Activated CD4-positive, alpha-beta T cell treated with anti-CD3 and anti-CD28 coated beads, Interleukin-2, amount 10 ng/mL, durations not matched to agents 7 days and 5 days (primary cell): ENCODE results near the gene DEGS2. TPM values are rescaled to one million over a fixed set of nuclear protein-coding genes. Genes with fewer than 3 reads are reported as not detected.

ENCODE experiments used
- CTCF ChIA-PET: fragments of 350-600 bp; sonication (Branson Sonifier 250); formaldehyde crosslinking; loops from one replicate; lab custom pipeline; 2021; ENCODE audit warnings: antibody characterized with exemption; lab: Charles Lee
- POLR2A ChIA-PET: fragments of 350-600 bp; sonication (Branson Sonifier 250); formaldehyde crosslinking; loops from one replicate; lab custom pipeline; 2021; ENCODE audit warnings: antibody characterized with exemption; lab: Charles Lee
- DNase-seq: peaks from one replicate; pipeline ENCODE4 v3.0.0-alpha.2; 2020
- H3K27ac Mint-ChIP-seq: one replicate; pipeline ENCODE4 v1.8.0; 2021; ENCODE audit warnings: mild to moderate bottlenecking, moderate library complexity, mixed read lengths
- H3K27me3 Mint-ChIP-seq: one replicate; pipeline ENCODE4 v1.8.0; 2021; ENCODE audit warnings: mixed read lengths
- H3K36me3 Mint-ChIP-seq: one replicate; pipeline ENCODE4 v1.8.0; 2021; ENCODE audit warnings: low read depth, mixed read lengths
- H3K4me1 Mint-ChIP-seq: one replicate; pipeline ENCODE4 v1.8.0; 2021; ENCODE audit warnings: mixed read lengths
- H3K4me3 Mint-ChIP-seq: one replicate; pipeline ENCODE4 v1.8.0; 2021; ENCODE audit warnings: mild to moderate bottlenecking, moderate library complexity, mixed read lengths
- H3K9me3 Mint-ChIP-seq: one replicate; pipeline ENCODE4 v1.8.0; 2021; ENCODE audit warnings: mixed read lengths
- total RNA-seq, 2 experiments: library from RNA; stranded (reverse); gene quantifications; one replicate each; pipeline ENCODE4 v1.2.3, GENCODE V29; 2021

The DEGS2 gene
- total RNA-seq, 2 experiments from 2014 or later, result 0.15 to 0.23 TPM

GRCh38 chr14:100132903-100133510 is 26.4 kb downstream of the DEGS2 start:
- POLR2A ChIA-PET, result no interaction called here
- no peak overlapping the region for H3K27ac Mint-ChIP-seq
- no peak for DNase-seq
- CTCF ChIA-PET, result no interaction called here
- H3K9me3 Mint-ChIP-seq, result no peaks in the 10 kb centered on the region
- peaks cover 6% of the 10 kb centered on the region for H3K4me1 Mint-ChIP-seq
- peaks cover 85% of the 10 kb centered on the region for H3K36me3 Mint-ChIP-seq
- no peak overlapping the region for H3K4me3 Mint-ChIP-seq
- H3K27me3 Mint-ChIP-seq, result no peaks in the 10 kb centered on the region

DNA sequence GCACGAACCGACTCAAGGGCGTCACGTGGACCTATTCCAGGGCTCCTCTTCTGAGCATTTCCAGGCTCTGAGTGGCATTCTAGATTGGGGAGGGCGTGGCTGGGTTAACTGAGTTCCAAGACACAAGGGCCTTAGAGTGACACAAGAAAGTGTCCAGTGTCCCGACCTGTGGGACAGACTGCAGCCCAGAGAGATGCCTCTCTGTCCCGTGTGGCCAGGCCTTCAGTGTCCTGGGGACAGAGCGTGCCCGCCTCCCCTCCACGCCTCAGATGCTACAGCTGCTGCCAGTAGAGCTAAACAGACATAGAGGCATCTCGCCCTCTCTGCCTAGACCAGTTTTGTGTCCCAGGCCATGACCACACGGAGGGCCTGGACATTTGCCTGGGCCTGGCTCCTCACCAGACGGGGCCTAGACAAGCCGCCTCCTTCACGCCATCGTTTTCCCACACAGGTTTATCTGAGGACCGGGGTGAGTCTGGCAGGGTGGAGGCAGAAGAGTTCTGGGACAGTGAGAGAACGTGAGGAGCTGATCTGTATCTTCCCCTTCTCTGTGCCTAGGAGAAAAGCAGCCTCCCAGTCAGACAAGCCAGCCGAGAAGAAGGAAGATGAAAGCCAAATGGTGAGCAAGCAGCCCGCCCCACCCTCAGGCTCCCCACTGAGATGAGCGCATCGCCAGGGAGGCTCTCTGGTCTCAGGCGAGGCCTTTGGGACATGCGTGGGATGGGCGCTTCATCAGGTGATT is 27.1 kb downstream of the DEGS2 start:
- DNase-seq, result no peak
- Mint-ChIP-seq H3K27ac (peak overlapping the region; percentile 31), H3K9me3 (no peaks in the 10 kb centered on the region), H3K4me3 (no peak overlapping the region), H3K36me3 (peaks cover 87% of the 10 kb centered on the region), H3K27me3 (no peaks in the 10 kb centered on the region), H3K4me1 (peaks cover 8% of the 10 kb centered on the region)
- ChIA-PET POLR2A (no interaction called here), CTCF (interaction anchor here (0.6 to 1.5 kb wide), 3 partner anchors 10 to 166 kb away, joined by 3 to 8 read pairs (median 3); no protein-coding TSS in a partner anchor)

- ChIA-PET CTCF (interaction anchor here (0.6 to 1.5 kb wide), 4 partner anchors 9 to 88 kb away, joined by 3 to 8 read pairs (median 4); no protein-coding TSS in a partner anchor), POLR2A (no interaction called here)
- DNase-seq, result no peak
- Mint-ChIP-seq H3K27me3 (no peaks in the 10 kb centered on the region), H3K36me3 (peaks cover 83% of the 10 kb centered on the region), H3K4me3 (no peak overlapping the region), H3K9me3 (no peaks in the 10 kb centered on the region), H3K4me1 (peaks cover 8% of the 10 kb centered on the region), H3K27ac (peak overlapping the region; percentile 69)
These were observed 28.3 kb downstream of the DEGS2 start for GRCh38 chr14:100131181-100131580.

GRCh38 chr14:100130521-100130920 is 28.9 kb downstream of the DEGS2 start:
- no peak overlapping the region for H3K4me3 Mint-ChIP-seq
- CTCF ChIA-PET, result interaction anchor here (1.2 to 1.5 kb wide), 3 partner anchors 10 to 87 kb away, joined by 3 to 8 read pairs (median 4); no protein-coding TSS in a partner anchor
- no peaks in the 10 kb centered on the region for H3K27me3 Mint-ChIP-seq
- no peak for DNase-seq
- H3K27ac Mint-ChIP-seq, result no peak overlapping the region
- H3K4me1 Mint-ChIP-seq, result peaks cover 8% of the 10 kb centered on the region
- POLR2A ChIA-PET, result no interaction called here
- peaks cover 80% of the 10 kb centered on the region for H3K36me3 Mint-ChIP-seq
- no peaks in the 10 kb centered on the region for H3K9me3 Mint-ChIP-seq

GRCh38 chr14:100129161-100129589 is 30.3 kb downstream of the DEGS2 start:
- ChIA-PET CTCF (interaction anchor here (1.6 kb wide), 1 partner anchor 26 kb away, joined by 4 read pairs; no protein-coding TSS in a partner anchor), POLR2A (no interaction called here)
- Mint-ChIP-seq H3K27me3 (no peaks in the 10 kb centered on the region), H3K4me3 (no peak overlapping the region), H3K27ac (peak overlapping the region; percentile 25), H3K4me1 (peaks cover 10% of the 10 kb centered on the region), H3K36me3 (peaks cover 81% of the 10 kb centered on the region), H3K9me3 (no peaks in the 10 kb centered on the region)
- DNase-seq, result no peak

GRCh38 chr14:100128688-100129087 is 30.8 kb downstream of the DEGS2 start:
- H3K4me1 Mint-ChIP-seq, result peaks cover 10% of the 10 kb centered on the region
- no peaks in the 10 kb centered on the region for H3K9me3 Mint-ChIP-seq
- no peaks in the 10 kb centered on the region for H3K27me3 Mint-ChIP-seq
- ChIA-PET CTCF (interaction anchor here (1.6 kb wide), 1 partner anchor 26 kb away, joined by 4 read pairs; no protein-coding TSS in a partner anchor), POLR2A (no interaction called here)
- H3K36me3 Mint-ChIP-seq, result peaks cover 78% of the 10 kb centered on the region
- H3K4me3 Mint-ChIP-seq, result no peak overlapping the region
- no peak for DNase-seq
- H3K27ac Mint-ChIP-seq, result no peak overlapping the region

- Mint-ChIP-seq H3K9me3 (no peaks in the 10 kb centered on the region), H3K4me3 (no peak overlapping the region), H3K27ac (no peak overlapping the region), H3K27me3 (no peaks in the 10 kb centered on the region), H3K36me3 (peaks cover 74% of the 10 kb centered on the region), H3K4me1 (peaks cover 12% of the 10 kb centered on the region)
- no peak for DNase-seq
- CTCF ChIA-PET, result interaction anchor here (1.2 to 1.6 kb wide), 2 partner anchors 13 to 25 kb away, joined by 4 read pairs; no protein-coding TSS in a partner anchor
- POLR2A ChIA-PET, result no interaction called here
These were observed 31.5 kb downstream of the DEGS2 start for GRCh38 chr14:100127853-100128455.

- Mint-ChIP-seq H3K4me1 (peaks cover 12% of the 10 kb centered on the region), H3K36me3 (peaks cover 66% of the 10 kb centered on the region), H3K27me3 (no peaks in the 10 kb centered on the region), H3K9me3 (no peaks in the 10 kb centered on the region), H3K4me3 (no peak overlapping the region), H3K27ac (no peak overlapping the region)
- no peak for DNase-seq
- POLR2A ChIA-PET, result no interaction called here
- CTCF ChIA-PET, result interaction anchor here (1.2 to 2.1 kb wide), 2 partner anchors 11 to 18 kb away, joined by 4 to 7 read pairs; no protein-coding TSS in a partner anchor
These were observed 33.0 kb downstream of the DEGS2 start for GRCh38 chr14:100126401-100126800.

GRCh38 chr14:100124551-100125088 is 34.8 kb downstream of the DEGS2 start:
- ChIA-PET CTCF (no interaction called here), POLR2A (no interaction called here)
- H3K4me3 Mint-ChIP-seq, result no peak overlapping the region
- H3K9me3 Mint-ChIP-seq, result no peaks in the 10 kb centered on the region
- peaks cover 9% of the 10 kb centered on the region for H3K4me1 Mint-ChIP-seq
- peaks cover 57% of the 10 kb centered on the region for H3K36me3 Mint-ChIP-seq
- no peak overlapping the region for H3K27ac Mint-ChIP-seq
- DNase-seq, result no peak
- H3K27me3 Mint-ChIP-seq, result no peaks in the 10 kb centered on the region

DNA sequence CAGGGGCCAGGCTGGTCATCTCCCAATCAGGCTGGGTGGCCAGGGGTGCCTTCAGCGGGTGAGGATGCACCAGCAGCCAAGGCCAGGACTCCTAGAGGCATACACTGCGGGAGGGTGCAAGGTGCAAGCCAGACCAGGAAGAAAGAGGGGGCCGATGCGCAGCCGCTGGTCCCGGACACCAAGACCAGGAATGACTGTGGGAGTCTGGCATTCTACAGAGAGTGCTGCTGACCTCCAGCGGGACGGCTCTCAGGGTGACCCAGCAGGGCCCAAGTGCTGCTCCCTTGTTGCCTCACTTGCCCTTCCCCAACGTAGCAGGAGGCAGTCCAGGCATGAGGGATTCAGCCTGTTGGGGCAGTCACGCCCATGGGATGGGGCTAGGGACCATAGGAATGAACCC is 35.8 kb downstream of the DEGS2 start:
- ChIA-PET POLR2A (no interaction called here), CTCF (no interaction called here)
- H3K9me3 Mint-ChIP-seq, result no peaks in the 10 kb centered on the region
- H3K36me3 Mint-ChIP-seq, result peaks cover 57% of the 10 kb centered on the region
- H3K4me3 Mint-ChIP-seq, result no peak overlapping the region
- no peaks in the 10 kb centered on the region for H3K27me3 Mint-ChIP-seq
- no peak for DNase-seq
- peaks cover 9% of the 10 kb centered on the region for H3K4me1 Mint-ChIP-seq
- no peak overlapping the region for H3K27ac Mint-ChIP-seq

DNA sequence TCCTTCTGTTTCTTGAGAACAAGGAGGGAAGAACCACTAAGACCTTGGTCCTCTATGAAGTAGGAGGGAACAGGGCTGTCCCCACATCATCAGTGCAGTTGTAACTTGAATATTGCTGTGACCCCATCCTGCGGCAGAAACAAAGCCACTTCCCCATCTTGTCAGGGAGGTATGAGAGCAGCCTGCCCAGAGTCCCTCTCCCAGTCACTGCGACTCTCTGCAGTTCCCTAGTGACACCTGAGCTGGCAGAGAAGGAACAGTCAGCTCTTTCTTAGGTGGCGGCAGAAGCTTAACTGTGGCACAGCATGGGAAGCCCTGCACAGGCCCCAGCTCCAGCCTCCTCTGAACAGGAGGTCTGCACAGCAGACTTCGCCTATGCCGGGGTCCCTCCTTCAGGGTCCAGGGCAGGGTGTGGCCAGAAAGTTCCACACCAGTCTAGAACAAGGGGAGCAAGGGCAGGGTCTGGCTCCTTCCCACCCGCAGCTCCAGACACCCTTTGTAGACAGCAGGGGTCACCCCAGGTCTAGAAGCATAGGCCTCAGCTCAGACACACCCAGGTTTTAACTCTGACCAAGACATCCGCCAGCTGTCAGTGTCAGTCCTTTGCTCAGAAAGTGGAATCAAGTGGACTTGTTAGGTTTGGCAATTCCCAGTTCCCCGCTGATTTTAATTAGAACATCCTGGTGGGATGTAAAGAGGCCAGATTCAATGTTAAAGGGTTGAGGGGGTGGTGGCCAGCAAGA is 36.8 kb downstream of the DEGS2 start:
- Mint-ChIP-seq H3K27me3 (no peaks in the 10 kb centered on the region), H3K4me3 (no peak overlapping the region), H3K36me3 (peaks cover 61% of the 10 kb centered on the region), H3K27ac (peak overlapping the region; percentile 10), H3K4me1 (peaks cover 10% of the 10 kb centered on the region), H3K9me3 (no peaks in the 10 kb centered on the region)
- no peak for DNase-seq
- ChIA-PET CTCF (interaction anchor here (0.8 to 1.9 kb wide), 2 partner anchors 14 to 26 kb away, joined by 3 to 9 read pairs; no protein-coding TSS in a partner anchor), POLR2A (no interaction called here)
